Thoracic aorta (tissue), 2 donors: Measurements from ENCODE around the gene PSMA2. TPM values are rescaled to one million over a fixed set of nuclear protein-coding genes. Genes with fewer than 3 reads are reported as not detected.
A peak's percentile ranks its signal among the peaks of the same experiment; 100 is the strongest.

ENCODE experiments used
- ATAC-seq: fragments of 150-250 bp; one replicate; pipeline ENCODE4 v1.8.0; 2017; ENCODE audit warnings: low read depth; ENCODE audit not compliant: insufficient number of reproducible peaks, low FRiP score
- DNase-seq: peaks from one replicate; pipeline ENCODE4 v3.0.0-alpha.2; 2020; ENCODE audit warnings: low spot score
- H3K27ac ChIP-seq, 2 donors: fragments of 200-600 bp; sonication (generic); 1 replicate in 1 of 2; 2 replicates in 1 of 2; pipeline ENCODE4 v1.5.1; 2016; ENCODE audit warnings: mild to moderate bottlenecking in 2 of 2, moderate library complexity in 2 of 2
- H3K27me3 ChIP-seq: fragments of 200-600 bp; sonication (generic); replicated peaks from 2 replicates; pipeline ENCODE4 v1.6.0; 2016; ENCODE audit warnings: mild to moderate bottlenecking; ENCODE audit not compliant: insufficient read depth
- H3K36me3 ChIP-seq: fragments of 200-600 bp; sonication (generic); one replicate; pipeline ENCODE4 v1.5.1; 2016
- H3K4me1 ChIP-seq, 2 donors: fragments of 200-600 bp; sonication (generic); 1 replicate in 1 of 2; 2 replicates in 1 of 2; pipeline versions ENCODE4 v1.5.1 to v1.6.0; 2016; ENCODE audit warnings: low read depth in 2 of 2, mild to moderate bottlenecking in 1 of 2; ENCODE audit not compliant: control insufficient read depth in 1 of 2
- H3K4me3 ChIP-seq: fragments of 200-600 bp; sonication (generic); 2 replicates; pipeline ENCODE4 v1.5.1; 2016; ENCODE audit warnings: mild to moderate bottlenecking
- H3K9me3 ChIP-seq: fragments of 200-600 bp; sonication (generic); 2 replicates; pipeline ENCODE4 v1.5.1; 2016
- CTCF ChIP-seq: fragments of 200-600 bp; sonication (generic); IDR thresholded peaks from one replicate; pipeline ENCODE4 v1.5.1; 2019; ENCODE audit warnings: antibody characterized with exemption
- total RNA-seq, 2 donors: library from RNA; depleted of rRNA; stranded (reverse); fragments of >200 nt; gene quantifications; one replicate each; pipeline versions ENCODE4 v1.1.0 to v1.2.3, GENCODE V29; 2016

Gene PSMA2
- total RNA-seq, 2 donors from 2014 or later = 30.2 to 53.6 TPM

- H3K36me3 ChIP-seq = peaks cover 6% of the 10 kb centered on the region
- ATAC-seq = peak; percentile 15
- H3K9me3 ChIP-seq = no peaks in the 10 kb centered on the region
- peak overlapping the region; percentile 2 to 19 for H3K27ac ChIP-seq
- H3K4me1 ChIP-seq = peaks cover 0 to 18% of the 10 kb centered on the region in 2 donors
- H3K27me3 ChIP-seq = no peaks in the 10 kb centered on the region
- TF ChIP-seq CTCF = no peak
- H3K4me3 ChIP-seq = no peak overlapping the region
- DNase-seq = no peak
Observed at GRCh38 chr7:42914421-42915045, 17.4 kb downstream of the PSMA2 start.

GRCh38 chr7:42914009-42914408 lies 18.0 kb downstream of the PSMA2 start:
- DNase-seq = no peak
- no peak for TF ChIP-seq CTCF
- H3K36me3 ChIP-seq = peaks cover 6% of the 10 kb centered on the region
- H3K9me3 ChIP-seq = no peaks in the 10 kb centered on the region
- peak overlapping the region in 1 of 2 donors; percentile 15 for H3K27ac ChIP-seq
- H3K4me3 ChIP-seq = no peak overlapping the region
- H3K27me3 ChIP-seq = no peaks in the 10 kb centered on the region
- peaks cover 0 to 18% of the 10 kb centered on the region in 2 donors for H3K4me1 ChIP-seq
- no peak for ATAC-seq

- Histone ChIP-seq H3K9me3 (no peaks in the 10 kb centered on the region), H3K27me3 (no peaks in the 10 kb centered on the region), H3K27ac (peak overlapping the region in 1 of 2 donors; percentile 15), H3K4me3 (no peak overlapping the region), H3K4me1 (peaks cover 0 to 18% of the 10 kb centered on the region in 2 donors), H3K36me3 (peaks cover 6% of the 10 kb centered on the region)
- TF ChIP-seq CTCF = no peak
- DNase-seq = no peak
- ATAC-seq = no peak
Observed at GRCh38 chr7:42913591-42913990, 18.4 kb downstream of the PSMA2 start.

- peak within 1 kb of the TSS; percentile 23 to 51 for H3K27ac ChIP-seq
- peak within 1 kb of the TSS; percentile 87 for H3K4me3 ChIP-seq
- no peaks in the 10 kb centered on the region for H3K9me3 ChIP-seq
- no peaks in the 10 kb centered on the region for H3K27me3 ChIP-seq
- DNase-seq = peak; percentile 77
- peak; percentile 94 for ATAC-seq
- TF ChIP-seq CTCF = no peak
- H3K36me3 ChIP-seq = peaks cover 1% of the 10 kb centered on the region
- H3K4me1 ChIP-seq = peaks cover 0 to 18% of the 10 kb centered on the region in 2 donors
Observed at GRCh38 chr7:42911454-42912447, 20.2 kb downstream of the PSMA2 start, which contains the start of gene C7orf25. Gene C7orf25 (minus strand): TSS chr7:42912070. CDS start chr7:42910900, 1,170 bp downstream.

- Histone ChIP-seq H3K4me1 (peaks cover 0 to 18% of the 10 kb centered on the region in 2 donors), H3K27ac (no peak overlapping the region), H3K27me3 (no peaks in the 10 kb centered on the region), H3K4me3 (no peak overlapping the region), H3K9me3 (no peaks in the 10 kb centered on the region), H3K36me3 (no peaks in the 10 kb centered on the region)
- no peak for DNase-seq
- TF ChIP-seq CTCF = no peak
- no peak for ATAC-seq
Observed at GRCh38 chr7:42910306-42910705, 21.7 kb downstream of the PSMA2 start.
